HG03103 (cell line): ENCODE results near the gene MTMR2.

ENCODE experiments used
- ATAC-seq: cut with Tn5 transposase; IDR thresholded peaks from one replicate; pipeline ENCODE4 v1.9.1; 2021; ENCODE audit warnings: low read depth; ENCODE audit not compliant: unreplicated experiment

Gene MTMR2

DNA sequence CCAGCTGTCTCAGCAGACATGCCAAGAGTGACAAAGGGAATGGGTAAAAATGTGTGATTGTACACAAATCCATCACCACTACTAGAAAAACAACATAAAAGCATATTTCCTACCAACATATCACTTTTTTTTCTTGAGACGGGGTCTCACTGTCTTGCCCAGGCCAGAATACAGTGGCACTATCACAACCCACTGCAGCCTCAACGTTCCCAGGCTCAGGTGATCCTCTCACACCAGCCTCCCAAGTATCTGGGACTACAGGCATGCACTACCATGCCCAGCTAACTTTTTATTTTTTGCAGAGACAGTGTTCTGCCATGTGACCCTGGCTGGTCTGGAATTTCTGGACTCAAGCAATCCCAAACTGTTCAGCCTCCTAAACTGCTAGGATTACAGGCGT lies 5.2 kb downstream of the MTMR2 start:
- no peak for ATAC-seq

DNA sequence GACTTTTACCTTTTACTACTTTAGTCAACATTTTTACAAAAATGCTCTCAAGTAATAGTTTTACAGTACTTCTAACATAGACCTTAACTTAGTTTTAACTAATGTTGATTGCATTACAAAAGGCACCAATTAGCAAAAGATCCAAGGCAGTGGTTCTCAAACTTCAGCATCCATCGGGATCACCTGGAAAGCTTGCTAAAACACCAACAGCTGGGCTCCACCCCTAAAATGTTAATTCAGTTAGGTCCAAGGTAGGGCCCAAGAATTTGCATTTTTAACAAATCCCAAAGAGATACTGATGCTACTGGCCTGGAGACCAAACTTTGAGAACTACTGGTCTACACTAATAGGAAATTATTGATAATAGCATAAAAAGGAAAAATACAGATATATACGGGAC lies 5.9 kb downstream of the MTMR2 start:
- no peak for ATAC-seq

DNA sequence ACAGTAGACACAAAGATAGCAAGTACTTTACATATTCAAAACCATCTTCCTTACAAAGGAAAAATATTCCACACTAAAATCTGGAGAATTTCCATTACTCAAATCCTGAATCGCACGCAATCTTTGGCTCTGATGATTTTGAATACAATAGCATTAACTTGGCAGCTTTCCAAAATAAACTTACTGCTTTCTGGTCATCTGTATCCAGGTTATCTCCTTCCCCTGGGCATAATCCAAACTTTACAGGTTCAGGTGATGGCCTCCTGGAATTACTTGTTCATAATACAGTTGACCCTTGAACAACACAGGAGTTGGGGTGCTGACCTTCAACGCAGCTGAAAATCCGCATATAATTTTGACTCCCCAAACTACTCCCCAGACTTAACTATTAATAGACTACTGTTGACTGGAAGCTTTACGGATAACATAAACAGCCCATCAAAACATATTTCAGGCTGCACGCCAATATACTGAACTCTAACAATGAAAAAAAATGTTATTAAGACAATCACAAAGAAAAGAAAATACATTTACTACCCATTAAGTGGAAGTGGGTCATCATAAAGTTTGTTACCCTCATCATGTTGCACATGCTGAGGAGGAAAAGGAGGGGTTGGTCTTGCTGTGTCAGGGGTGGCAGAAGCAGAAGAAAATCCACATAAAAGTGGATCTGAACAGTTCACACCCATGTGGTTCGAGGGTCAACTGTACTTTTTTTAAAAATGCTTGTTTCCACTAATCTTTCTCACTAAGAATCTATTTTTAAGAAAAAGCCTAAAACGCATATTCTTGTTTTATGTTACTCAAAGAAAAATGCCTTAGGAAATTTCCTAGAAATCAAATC lies 6.5 kb downstream of the MTMR2 start:
- no peak for ATAC-seq

DNA sequence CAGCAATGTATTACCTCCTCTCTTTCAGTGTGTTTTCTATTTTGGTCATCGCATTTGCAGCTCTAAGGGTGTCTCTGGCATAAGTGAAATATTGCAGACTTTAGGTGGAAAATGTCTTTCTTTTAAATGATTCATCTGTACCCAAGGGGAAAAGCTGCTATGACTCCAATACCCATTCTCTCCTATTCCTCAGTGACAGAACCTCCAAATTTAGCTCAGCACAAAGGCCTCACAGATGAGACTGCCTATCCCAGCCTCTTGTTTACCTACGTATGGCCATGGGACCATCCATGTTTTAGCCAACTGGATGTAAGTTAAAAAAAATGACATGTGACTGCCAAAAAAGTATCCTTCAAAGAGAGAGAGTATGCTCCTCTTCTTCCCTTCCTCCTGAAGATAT lies 7.9 kb downstream of the MTMR2 start:
- no peak for ATAC-seq

DNA sequence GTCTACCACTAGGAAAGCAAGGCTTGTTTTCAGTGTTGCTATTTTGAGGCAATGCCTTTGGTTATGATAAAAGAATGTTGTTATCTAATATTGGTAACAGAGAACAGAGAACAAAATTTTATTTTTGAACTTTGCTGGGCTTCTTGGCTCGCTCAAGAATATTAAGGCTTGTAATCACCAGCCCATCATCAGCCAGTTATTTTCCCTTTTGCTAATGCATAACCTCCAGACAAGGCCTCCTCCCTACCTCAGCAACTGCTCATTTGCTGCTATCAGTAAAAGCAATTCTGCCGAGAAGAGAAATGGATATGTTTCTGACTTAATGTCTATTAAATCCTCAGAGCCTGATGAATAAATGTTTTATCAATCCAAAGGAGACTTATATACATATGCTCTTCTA lies 8.9 kb downstream of the MTMR2 start:
- ATAC-seq: no peak

DNA sequence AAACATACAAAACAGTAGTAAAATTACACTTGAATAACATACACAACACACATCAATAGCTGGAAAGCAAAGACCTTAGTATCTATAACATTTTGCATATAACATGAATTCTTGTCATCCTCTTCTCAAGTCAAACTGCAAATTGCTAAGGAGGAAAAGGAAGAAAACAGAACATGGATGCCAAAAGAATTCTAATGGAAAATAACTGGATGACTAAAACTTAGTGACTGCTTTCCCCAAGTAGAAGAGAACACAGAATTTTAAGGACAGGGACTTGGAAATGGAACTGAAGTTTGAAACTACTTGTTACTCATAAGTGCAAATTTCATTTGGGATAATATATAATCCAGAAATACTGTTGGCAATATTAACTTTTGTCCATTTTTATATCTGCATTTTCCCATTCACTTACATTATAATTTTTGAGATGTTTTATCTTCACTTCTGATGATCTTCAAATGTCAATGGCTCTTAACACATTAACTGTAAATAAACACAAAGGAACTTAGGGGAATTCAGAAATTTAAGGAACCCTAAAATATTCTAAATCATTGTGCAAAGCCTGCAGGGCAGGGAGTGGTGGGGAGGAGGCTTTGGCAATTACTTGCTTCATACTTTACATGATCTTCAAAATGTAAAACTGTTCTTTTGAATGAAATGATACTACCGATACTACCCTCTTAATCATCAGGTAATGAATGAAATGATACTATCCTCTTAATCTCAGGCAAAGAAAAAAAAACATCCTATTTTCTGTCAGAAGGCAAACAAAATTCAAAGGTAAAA lies 9.9 kb downstream of the MTMR2 start:
- ATAC-seq: no peak

DNA sequence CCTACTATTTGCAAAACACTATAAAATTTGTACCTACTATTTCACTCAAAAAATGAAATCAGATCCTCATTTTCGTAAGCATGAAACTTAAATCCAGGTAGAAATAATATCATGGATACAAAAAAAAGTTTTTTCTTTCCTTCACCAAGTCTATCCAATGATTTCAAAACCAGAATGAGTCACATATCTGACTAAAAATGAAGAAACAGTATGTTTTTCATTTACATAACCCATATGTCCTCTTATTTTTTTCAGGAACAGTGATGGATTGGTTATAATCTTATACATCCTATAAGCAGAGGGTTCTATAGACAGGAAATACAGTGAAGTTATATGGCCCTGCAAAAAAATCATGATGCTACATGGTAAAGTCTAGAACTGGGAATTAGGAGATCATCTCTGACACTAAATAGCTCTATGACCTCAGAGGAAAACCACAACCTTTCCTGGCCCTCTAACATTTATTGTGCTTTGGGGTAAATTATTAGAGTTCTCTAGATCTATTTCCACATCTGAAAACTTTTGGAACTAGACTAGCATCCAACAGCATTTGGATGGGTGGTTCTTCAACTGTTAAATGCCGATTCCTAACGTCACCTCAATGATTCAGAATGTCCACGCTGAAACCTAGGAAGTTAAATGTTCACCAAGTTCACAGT lies 10.9 kb downstream of the MTMR2 start:
- no peak for ATAC-seq

DNA sequence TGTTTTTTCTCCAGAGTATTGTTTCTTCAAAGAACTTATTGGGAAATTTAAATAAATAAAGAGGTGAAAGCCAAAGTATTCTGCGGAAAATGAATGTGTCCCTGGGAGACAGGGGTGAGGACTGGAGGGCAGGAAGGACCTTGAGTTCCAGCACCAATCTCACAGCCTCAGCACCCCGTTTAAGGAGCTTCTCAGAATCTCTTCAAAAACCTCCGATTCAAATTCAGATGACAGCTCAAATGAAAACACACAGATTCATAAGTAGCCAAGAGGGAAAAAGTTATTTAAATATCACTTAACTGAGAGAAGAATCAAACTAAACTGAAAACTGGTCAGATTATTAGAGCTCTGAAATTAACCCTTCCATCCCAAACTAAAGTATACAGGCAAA lies 12.5 kb downstream of the MTMR2 start:
- ATAC-seq: no peak

DNA sequence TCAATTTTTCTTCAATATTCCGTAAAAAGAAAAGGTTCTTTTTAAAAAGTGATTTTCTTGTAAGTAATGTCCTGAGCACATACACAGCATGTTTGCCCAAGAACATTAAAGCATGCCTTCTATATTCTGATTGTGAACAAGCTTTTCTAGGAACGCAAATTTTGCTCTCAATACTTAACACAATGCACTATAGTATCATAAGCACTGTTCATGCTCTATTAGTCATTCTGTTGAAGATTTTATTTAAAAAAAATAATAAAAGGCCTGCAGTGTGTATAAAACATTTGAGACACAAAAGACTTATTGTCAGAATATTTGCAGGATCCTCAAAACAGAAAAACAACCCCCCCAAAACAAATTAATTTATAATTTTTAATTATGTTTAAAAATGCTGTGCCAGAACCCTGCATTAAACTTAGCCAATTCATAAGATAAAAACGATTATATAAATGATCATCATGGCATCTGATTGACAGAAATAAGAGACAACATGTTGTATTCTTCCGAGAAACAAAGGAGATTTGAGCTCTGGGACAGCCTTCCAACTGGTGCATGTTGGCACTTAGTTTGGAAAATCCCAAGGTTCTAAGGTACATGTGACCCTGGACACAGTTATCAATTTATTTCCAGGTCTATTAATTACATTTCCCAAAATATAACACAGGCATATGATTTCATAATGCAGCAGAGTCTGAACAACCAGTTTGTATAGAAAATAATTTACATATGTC lies 13.1 kb downstream of the MTMR2 start:
- no peak for ATAC-seq

DNA sequence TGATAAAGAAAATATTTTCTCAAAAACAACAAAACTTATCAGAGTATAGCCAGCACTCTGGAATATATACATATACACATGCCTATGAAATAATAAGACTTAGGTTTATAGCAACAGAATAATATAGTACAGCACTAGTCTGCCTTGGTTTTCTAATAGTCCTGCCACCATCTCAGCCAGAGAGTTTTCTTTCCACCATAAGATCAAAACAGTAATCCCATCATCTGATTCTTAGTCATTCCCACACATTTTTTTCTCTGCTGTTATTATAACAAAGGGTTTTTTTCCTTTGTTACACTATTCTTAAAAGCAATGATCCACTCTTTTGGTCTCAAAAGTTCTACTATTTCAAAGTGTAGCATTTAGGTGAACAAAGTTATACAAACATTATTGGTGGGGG lies 15.1 kb downstream of the MTMR2 start:
- ATAC-seq: no peak

DNA sequence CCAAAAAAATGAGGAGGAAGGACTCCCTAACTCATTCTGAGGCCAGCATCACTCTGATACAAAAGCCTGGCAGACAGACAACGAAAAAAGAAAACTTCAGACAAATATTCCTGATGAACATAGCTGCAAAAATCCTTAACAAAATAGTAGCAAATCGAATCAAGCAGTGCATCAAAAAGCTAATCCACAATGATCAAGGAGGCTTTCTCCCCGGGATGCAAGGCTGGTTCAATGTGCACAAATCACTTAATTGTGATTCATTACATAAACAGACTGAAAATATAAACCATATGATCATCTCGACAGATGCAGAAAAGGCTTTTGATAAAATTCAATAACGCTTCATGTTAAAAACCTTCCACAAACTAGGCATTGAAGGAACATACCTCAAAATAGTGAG lies 16.4 kb downstream of the MTMR2 start:
- no peak for ATAC-seq

DNA sequence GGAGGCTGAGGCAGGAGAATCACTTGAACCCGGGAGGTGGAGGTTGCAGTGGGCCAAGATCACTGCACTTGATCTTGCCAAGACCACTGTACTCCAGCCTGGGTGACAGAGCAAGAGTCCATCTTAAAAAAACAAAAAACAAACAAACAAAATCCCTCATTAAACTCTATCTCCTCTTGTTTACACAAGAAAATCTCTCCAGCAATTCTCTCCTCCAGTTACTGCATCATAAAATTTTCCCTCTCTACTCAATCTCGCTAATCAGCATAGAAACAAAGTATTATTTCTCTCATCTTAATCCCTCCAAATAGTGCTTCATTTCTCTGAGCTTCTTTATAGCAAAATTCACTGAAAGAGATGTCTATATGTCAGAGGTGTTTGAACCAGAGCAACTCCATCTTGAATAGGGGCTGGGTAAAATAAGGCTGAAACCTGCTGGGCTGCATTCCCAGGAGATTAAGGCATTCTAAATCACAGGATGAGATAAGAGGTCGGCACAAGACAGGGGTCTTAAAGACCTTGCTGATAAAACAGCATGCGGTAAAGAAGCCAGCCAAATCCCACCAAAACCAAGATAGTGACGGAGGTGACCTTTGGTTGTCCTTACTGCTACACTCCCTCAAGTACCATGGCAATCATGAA lies 19.8 kb downstream of the MTMR2 start:
- no peak for ATAC-seq

DNA sequence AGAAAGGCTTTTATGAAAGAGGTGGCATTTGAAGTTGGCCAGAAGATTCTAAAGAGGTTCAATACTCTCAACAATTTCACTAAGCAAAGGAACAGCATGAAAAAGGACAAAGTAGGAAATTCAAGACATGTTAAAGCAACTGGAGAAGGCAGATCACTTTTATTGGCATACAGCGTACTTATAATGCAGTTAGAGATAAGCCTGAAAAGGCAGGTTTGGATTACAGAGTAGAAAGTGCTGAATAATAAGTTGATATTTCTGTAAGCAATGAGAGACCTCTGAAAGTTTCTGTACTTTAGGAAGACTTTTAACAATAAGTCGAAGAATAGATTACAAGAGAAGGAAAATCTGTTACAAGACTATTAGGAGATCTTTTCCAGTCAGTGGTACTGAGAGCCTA lies 25.1 kb downstream of the MTMR2 start:
- ATAC-seq: no peak

DNA sequence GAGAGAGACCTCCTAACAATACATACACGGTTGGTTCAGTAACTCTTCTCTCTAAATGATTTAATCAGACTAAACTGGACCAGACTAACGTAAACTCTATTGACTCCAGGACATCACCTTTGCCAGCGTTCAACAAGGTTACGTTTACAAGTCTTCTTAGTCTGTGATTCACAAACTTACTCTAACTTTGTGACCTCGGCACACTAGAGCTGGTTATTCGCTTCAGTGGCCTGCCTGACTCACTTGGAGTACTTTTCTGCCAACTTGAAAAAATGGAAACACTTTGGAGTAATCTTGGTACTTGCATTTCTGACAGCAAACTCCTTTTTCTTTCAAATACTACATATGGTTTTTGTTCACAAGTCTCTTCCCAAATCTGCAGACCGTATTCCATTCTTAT lies 26.2 kb downstream of the MTMR2 start:
- no peak for ATAC-seq

DNA sequence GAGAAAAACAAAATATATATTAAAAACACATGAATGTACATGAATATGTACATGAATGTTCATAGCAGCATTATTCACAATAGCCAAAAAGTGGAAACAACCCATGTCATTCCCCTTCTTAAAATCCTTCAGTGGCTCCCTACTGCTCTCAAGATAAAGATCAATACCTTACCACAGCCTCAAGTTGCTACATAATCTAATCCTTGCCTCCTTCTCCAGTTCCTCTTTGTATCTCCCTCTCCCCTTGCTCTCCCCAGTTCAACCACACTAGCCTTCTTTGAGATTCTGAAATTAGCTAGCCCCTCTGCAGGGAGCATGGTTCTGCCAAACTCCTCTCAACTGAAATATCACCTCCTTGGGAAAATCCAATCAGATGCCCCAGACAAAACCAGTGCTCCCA lies 28.1 kb downstream of the MTMR2 start:
- ATAC-seq: no peak

DNA sequence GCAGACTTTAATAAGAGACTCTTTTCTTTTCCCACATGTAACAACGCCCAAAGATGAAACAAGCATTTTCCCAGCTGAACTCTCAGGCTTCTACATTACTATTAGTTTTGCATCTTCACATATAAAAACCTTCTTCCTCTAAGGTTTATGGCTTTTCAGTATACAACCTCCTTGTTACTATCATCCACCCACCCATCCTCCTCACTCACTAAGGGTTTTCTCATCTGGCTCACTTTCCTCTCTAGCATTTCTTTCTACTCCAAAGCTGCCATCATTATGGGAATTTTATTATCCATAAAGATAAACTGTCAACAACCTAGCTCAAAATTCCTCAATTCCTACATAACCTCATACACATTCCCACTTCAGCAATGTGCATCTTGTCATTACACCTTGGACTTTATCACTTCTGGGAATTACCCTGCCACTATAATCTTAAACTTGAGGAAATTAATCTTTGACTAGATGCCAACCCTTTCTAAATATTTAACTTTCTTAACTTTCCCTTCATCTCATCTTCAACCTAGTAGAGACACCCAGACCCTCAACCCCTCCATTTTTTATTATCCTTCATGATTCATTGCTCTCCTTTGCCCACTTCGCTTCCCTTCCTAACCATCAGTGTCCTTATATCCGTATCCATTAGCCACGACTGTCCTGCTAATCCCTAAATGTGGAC lies 30.9 kb downstream of the MTMR2 start:
- no peak for ATAC-seq

DNA sequence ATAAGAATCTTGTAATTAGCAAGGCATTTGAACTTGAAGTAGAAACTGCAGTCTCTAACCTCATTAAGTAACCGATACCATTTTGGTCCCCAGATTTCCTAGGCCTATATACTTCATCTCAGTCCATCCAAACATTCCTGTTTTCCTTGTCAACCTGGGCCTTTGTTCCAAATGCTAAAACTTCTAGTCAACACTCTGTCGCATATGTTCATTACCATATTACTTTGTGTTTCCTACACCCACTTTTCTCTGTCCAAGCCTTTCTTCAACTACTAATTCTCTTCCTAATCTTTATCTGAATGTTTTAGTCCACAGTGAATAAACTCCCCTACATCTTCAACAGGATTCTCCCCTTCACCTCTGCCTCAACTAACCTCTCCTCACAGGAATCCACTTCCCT lies 31.4 kb downstream of the MTMR2 start:
- no peak for ATAC-seq

DNA sequence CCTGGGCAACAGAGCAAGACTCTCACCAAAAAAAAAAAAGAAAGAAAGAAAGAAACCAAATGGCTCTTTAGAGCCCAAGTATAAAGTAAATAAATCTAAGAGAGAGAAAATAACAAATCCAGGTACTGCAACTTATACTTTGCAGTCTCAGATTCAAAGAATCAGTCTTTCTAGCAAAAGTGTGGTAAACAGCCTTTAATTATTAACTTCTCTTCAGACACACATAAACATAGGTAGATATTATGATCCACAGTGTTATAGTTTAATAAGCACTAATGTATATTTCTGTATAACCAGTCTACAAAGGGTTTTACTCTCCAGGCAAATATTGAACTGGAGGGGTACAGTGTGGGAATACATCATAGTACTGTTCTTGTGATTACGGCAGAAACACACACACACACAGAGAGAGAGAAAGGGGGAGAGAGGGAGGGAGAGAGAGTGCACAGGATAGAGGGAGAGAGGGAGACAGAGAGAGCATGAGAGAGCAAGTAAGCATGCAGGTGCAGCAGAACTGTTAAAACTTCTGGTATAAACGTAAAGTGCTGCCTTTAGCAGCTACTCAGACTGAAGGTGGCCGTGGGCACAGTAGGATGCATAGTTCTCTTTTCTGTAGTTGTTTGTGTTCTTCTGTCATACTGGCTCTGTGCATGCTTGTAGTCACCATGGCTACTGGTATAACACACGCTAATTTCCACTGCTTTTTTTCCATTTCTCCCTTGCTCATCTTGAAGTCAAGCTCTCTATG lies 32.3 kb downstream of the MTMR2 start:
- ATAC-seq: peak; percentile 51

DNA sequence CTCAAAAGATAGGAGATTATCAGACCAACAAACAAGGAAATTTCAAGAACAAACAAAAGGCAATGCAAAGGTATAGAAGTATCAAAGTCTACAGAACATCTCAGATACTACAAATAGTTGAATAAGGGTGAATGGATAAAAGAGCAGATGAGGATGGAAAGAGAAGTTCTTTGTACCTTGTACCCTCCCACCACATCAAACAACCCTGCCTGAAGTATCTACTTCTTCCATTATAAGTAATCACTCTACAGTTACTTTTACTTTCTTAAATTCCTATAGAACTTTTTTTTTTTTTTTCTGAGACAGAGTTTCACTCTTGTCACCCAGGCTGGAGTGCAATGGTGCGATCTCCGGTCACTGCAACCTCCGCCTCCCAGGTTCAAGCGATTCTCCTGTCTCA lies 35.1 kb downstream of the MTMR2 start:
- no peak for ATAC-seq
